ENCODE data around the gene ZNF750.

The ZNF750 gene

DNA sequence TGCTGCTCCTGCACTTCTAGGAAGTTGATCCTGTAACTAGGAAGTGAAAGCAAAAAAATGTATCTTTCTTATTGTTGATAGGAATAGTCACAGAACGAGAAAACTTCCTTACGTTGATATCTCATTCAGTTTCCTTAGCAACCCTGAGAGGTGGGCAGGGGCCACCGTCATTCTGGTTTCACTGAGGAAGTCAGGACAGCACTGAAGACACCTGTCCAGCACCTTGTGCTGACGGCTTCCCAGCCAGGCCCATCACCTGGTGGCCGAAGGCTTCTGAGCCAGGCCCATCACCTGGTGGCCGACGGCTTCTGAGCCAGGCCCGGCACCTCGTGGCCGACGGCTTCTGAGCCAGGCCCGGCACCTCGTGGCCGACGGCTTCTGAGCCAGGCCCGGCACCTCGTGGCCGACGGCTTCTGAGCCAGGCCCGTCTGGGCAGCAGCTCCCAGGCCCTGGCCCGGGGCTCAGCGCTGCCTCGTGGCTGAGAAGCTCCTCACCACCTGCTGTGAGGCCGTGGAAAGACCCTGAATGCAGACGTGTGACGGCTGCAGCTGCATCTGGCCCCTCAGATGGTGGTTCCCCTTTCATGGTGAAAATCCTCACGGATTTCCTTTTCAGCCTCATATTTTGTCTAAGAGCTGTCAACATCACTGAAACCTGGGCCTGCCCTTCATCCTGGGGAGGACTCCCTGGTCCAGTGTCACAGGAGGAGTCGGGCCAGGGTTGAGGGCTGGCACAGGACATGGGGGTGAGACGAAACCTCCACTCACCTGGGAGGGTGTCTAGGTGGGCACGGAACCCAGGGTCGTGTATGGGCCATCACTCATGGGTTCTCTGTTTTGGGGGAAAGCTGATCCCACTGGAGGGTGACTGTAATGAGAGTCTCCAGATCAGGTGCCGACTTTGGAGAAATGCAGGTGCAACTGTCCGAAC is 33.0 kb upstream of the ZNF750 start:
- no peak for DNase-seq (ENCODE audit: low read depth in 2 of 2)

DNA sequence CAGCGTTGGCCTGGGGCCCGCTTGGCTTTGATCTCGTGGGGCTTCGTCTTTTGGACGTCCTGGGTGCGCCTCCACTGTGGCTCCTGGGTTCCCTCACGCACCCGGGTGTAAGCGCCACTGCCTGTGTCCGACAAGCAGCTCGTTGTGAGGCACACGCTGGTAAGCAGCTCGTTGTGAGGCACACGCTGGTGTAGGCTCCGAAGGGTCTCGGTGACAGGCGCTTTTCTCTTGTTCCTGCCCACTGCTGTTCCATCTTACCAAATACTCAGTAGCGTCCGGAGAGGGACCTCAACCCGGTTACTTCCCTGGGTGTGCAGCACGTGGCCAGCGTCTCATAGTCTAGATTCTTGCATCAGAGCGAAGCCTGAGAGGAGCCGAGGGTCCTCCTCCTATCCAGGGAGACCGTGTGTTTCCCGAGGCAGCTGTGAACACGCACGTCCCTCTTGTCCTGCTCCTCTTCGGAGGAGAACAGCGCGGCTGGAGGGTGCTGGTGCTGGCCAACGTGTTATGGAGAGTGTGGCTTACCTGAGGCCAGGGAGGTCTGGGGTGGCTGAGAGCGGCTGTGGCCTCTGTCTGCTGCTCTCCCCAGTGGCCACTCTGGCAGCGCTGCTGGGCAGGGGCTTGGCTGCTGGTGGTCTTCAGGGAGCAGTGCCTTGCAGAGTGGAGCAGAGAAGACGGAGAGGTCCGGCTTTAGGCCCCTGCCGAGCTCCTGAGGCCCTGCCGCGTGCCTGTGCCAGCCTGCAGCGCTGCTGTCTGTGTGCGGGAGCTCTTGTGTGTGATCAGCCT is 32.1 kb upstream of the ZNF750 start:
- DNase-seq (ENCODE audit: low read depth in 2 of 2), result no peak

DNA sequence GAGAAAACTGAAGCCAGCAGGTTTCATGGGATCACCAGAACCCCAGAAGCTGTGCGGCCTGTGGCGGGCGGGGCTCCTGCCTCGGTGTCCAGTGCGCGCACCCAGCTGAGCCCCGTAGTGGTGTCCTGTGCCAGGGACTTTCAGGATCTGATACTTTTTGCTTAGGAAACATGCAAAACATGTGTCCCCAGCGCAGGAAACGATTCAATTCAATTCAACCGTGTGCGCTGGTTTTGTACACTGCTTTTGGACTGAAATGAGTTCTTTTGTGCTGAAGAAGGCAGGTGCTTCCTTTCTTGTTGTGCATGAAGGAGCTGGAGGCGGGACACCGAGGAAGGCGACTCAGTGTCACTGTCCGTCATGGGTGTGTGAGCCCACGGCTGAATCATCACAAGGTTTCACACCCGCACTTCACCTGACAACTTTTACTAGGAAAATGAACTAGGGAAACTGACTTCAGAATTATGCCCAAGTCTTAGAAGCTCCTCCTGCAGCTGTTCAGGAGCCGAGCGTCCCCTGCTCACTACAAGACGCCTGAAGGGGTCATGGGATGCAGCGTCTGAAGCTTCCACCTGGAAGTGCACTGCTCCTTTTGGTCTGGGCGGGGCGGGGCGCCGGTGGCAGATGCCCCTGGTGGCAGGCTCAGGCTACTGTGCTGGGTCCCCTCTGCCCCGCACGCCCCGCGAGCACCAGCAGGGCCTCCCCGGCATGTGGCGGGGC is 31.4 kb upstream of the ZNF750 start:
- no peak for DNase-seq (ENCODE audit: low read depth in 2 of 2)

DNA sequence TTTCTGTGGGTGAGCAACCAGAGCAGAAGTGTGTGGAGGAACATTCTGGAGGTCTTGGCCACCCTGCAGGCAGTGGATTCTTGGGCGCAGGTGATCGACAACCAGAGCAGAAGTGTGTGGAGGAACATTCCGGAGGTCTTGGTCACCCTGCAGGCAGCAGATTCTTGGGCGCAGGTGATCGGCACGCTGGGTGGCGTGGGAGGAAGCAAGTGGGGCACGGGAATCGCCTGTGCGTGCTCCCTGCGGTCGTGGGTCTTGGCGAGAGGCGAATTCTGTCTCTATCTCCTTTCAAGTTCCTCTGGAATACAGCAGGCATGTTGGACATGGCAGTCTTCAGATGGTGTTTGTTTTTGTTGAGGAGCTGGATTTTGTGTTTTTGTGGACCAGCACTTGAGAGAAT is 30.7 kb upstream of the ZNF750 start:
- no peak for DNase-seq (ENCODE audit: low read depth in 2 of 2)

DNA sequence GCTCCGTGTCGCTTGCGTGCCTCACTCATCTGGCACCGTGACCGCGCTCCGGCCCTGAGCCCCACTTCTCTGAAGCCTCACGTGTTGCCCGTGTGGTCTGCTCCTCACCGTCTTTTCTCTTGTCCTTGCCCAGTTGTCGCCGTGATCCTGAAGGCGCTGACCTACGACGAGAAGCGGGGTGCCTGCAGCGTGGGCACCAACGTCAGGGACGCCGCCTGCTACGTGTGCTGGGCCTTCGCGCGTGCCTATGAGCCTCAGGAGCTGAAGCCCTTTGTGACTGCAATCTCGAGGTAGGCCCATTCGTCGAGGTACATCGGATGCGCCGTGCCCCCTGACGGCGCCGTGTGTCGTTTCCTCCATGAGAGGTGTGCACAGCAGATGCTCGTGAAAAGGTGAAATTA is 30.3 kb upstream of the ZNF750 start:
- no peak for DNase-seq (ENCODE audit: low read depth in 2 of 2)

DNA sequence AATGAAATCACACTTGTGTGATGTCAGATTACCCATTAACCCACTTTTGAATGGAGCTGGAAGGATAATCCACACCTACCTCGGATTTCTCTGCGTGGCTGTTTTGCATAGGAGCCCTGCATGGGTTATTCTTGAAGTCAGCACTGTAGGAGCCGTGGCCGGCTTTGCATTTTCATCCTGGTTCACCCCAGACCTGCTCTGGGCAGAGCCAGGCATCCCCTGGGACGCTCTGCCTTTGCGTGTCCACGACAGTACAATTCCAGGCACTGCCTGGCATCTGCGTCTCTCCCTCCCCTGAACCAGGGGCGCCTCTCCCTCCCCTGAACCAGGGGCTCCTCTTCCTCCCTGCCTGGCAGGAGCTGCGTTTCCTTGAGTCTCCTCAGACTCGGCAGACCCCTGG is 29.7 kb upstream of the ZNF750 start:
- no peak for DNase-seq (ENCODE audit: low read depth in 2 of 2)

DNA sequence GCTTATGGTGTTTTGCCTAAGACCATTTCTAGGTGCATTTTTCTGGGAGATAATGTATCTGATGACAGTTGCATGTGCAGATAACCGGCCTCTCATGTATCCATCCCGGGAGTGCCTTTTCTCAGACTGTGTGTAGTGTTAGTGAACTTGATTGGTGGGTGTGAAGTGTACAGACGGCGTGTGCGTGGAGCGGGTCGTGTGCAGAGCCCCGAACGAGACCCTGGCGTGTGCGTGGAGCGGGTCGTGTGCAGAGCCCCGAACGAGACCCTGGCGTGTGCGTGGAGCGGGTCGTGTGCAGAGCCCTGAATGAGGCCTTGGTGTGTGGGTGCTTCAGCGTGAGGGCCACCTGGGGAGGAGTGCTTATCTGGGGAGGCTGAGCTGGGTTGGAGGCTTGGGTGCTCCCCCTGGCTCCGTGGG is 28.9 kb upstream of the ZNF750 start:
- DNase-seq (ENCODE audit: low read depth in 2 of 2), result no peak

DNA sequence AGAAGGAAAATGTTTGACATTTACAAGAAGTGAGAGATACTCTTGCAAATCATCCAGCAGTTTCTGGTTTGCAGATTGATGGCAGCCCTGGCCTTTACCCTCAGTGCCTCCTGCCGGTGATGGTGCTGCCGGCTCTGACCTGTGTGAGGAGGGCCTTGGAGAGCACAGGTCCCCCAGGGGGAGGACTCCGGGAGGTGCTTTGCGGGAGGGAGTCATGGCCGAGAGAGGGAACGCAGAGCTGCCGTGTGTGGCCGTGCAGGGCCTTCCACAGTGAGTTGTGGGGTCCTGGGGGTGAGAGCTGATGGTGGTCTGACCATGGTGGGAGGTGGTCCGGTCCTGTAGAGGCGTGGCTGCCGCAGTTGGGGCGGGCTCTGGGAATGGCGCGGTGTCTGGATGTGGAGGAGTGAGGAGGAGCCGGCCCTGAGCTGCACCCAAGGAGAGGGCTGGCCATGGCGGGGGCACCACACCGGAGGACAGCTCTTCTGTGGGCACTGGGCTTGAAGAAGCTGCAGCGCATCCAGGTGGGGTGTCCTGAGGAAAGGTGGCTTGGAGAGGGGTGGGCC is 28.0 kb upstream of the ZNF750 start:
- DNase-seq (ENCODE audit: low read depth in 2 of 2), result no peak

DNA sequence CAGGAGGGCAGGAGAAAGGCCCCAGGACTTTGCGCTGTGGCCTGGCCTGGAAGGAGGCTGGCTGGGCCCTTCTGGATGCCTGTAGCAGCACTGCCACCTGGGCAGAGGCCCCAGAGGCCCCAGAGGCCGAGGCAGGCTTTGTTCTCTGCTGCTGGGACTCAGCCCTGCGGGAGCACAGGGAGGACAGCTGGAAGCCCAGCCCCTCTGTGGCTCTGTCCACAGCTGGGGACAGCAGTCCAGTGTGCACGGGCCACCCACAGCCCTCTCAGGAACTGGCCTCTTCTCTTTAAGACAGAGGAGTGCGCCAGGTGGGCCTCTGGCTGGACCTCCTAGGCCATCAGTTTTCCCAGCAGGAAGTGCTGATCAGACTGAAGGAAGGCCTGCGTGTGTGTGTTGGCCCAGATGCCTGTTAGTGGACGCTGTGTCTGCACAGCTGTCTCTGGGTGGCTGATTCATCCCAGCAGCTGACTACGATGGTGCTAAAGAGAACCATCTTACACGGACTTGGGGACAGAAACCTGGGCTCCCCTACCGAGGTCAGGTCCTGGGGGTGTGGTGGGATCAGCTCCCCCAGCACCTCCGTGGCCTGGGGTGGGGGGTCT is 26.9 kb upstream of the ZNF750 start:
- DNase-seq (ENCODE audit: low read depth in 2 of 2), result no peak

DNA sequence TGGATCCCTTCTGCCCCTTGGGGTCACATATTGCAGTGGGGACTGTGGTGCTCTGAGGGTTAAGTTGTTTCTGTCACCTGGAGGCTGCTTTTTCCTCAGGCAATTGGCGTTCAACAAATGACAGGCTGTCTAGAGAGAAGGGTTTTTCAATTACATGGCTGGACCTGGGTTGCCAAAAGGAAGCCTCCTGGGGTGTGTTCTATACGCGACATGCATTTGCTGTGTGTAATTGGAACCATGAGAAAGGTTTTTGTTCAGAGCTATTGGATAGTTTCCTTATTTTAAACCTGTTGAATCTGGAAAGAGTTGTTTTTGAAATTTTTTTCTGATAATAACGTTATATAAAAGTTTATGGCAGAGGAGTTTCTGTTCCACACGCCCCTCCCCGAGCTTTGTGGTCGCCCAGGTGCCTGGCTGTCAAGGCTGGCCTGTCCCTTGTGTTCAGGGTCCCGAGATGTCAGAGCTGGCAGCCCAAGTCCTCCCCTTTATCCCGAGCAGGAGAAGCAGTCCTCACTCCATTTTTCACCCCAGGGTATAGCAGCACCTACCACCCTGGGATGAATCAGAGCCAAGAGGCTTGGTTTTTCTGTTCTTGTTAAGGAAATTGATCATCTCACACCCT is 26.1 kb upstream of the ZNF750 start:
- no peak for DNase-seq (ENCODE audit: low read depth in 2 of 2)

DNA sequence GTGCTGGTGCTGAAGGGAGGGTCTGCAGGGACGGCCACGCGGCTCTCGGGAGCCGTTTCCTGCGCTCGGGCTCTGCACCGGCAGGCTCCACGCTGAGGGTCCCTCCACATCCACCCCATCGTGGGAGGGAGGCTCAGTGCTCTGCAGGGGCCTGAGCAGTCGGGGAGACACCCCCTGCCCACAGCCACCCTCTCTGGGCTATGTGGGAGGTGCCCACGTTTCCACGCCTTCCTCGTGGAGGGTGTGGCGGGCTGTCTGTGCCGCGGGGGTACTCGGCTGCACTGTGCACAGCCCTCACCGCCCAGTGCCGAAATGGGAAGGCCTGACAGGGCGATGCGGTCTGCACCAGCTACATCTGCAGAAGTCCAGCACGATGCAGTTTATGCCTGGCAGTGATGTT is 25.5 kb upstream of the ZNF750 start:
- DNase-seq (ENCODE audit: low read depth in 2 of 2), result no peak

DNA sequence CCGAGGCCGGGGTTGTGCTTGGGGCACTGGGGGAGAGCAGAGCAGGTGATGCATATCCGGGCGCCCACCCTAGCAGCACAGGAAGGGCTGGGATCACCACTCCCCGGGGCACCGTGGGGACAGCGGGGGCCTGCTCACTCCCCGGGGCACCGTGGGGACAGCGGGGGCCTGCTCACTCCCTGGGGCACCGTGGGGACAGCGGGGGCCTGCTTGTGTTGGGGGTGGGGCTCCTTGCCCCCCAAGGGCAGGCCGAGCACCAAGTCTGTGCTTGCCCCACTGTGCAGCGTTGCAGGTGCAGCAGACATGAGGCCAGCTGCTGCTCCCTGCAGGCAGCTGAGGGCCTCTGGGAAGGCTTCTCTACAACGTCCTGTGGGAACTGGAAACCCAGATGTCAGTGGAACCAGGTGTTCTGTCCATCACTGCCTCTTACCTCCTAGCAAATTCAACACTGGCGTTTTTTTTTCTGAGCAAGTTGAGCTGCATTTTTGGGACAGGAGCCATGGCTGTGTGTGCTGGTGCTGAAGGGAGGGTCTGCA is 25.0 kb upstream of the ZNF750 start:
- no peak for DNase-seq (ENCODE audit: low read depth in 2 of 2)

DNA sequence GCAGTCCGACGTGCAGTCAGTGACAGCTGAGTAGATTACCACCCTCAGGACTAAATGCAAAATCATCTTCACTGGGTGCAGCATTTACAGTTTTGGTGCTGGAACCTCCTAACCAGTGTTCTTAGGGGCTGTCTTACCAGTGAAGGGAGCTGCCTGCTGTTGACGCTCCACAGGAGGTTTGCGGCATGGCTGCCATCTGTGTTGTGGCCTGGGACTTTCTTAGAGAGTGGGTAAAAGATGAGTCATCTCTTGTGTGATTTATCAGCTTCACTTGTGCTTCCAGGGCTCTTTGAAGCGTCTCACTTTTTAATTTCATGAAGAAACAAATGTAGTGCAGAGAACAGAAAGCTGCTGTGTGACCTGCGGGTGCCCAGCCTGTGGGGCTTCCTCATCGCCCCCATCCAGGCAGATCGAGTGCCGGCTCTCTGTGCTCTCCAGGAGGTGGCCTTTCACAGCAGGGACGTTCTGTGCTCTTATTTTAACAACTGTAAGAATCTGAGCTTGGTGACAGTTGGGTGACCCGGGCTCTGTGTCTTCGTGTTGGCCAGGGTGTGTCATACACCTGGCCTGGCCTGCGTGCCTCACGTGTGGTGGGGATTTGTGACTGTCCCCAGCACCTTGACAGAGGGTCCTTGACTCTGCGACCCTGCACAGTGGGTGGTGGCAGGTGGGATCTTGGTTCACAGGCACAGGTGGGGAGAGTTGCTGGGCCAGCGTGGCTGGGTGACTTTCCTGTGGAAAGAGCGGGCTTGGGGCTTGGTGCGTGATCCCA is 24.3 kb upstream of the ZNF750 start:
- peak; percentile 74 to 82 for DNase-seq (ENCODE audit: low read depth in 2 of 2)

DNA sequence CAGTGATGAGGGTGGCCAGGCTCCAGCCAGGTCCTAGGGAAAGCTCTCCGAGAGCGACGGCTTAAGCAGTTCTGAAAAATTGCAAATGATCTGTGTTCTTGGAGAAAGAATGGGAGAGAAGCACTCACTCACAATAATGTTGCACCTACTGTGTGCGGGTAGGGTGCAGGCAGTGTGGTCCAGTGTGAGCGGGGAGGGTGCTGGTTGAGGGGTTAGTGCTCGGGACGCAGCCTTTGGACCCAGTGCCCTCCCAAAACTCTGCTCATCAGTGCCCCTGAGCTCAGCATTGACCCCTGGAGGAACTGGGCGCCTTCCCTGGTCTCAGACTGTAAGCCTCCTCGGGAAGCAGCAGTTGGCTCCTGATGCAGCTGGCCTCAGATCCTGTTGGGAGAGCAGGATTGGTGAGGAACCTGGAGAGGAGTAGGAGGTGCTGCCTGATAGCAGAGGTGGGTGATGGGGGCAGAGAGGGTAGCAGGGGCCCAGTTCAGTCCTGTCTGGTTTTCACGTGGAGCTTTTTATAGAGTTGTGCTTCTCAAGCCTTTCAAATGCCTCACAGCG is 23.6 kb upstream of the ZNF750 start:
- DNase-seq (ENCODE audit: low read depth in 2 of 2), result no peak

DNA sequence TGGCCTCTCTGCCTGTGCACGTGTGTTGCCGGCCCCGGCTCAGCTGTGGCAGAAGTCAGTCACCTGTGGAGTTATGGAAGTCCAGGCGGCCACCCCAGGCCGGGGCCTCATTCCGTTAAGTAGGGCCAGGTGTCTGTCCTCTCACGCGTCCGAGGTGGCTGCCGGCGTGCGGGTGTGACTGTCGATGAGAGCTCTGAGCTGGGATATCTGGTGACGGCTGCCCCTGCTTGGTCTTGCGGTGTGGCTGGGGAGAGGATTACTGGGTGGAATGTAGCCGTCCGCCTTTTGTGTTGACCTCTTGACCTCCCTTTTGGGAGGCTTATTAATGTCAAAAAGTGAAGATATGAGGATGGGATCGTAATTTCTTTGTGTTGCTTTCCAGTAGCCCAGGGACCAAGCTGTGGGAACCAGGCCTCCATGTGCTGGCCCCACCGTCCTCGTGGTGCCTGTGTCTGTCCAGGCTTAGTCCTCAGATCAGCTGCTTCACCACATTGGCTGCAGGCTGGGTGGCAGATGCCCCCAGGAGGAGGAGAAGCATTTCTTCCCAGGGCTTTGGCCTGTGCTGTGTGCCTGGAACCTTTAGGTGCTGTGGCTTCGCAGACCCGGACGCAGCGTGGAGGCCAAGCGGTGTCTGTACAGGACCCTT is 23.0 kb upstream of the ZNF750 start:
- DNase-seq (ENCODE audit: low read depth in 2 of 2), result no peak

DNA sequence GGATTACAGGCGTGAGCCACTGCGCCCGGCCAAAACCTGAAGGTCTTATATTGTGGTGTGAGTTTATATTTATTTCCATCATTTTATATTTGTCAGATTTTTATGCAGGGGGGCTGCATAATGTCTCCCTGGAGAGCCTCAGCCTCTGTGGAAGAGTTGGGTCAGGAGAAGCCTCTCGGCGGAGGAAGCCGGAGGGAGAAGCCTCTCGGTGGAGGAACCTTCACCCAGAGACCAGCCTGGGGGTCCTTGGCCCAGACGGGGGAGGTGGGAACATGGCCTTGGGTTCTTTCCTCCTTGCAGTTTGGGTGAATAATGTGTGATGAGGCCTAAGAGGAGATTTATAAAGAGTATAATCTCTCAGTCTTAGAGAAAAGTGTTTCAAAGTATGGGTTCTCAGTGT is 22.4 kb upstream of the ZNF750 start:
- DNase-seq (ENCODE audit: low read depth in 2 of 2), result no peak

DNA sequence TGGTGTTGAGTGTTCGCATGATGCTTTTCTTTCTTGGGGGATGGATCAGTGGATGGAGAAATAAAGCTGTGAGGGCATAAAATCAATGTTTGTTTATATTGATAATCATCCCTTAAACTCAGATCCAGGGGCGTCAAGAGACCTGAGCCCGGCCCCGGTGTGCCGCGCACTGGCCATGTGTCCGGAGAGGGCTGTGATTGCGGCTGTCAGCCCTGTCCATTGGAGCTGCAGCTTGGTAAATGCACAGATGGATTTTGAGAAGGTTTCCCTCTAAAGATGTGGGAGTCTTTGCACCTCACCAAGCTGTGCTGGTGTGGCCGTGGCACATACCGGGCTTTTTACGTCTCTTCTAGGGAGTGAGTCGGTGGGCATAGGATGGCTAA is 21.6 kb upstream of the ZNF750 start:
- no peak for DNase-seq (ENCODE audit: low read depth in 2 of 2)

DNA sequence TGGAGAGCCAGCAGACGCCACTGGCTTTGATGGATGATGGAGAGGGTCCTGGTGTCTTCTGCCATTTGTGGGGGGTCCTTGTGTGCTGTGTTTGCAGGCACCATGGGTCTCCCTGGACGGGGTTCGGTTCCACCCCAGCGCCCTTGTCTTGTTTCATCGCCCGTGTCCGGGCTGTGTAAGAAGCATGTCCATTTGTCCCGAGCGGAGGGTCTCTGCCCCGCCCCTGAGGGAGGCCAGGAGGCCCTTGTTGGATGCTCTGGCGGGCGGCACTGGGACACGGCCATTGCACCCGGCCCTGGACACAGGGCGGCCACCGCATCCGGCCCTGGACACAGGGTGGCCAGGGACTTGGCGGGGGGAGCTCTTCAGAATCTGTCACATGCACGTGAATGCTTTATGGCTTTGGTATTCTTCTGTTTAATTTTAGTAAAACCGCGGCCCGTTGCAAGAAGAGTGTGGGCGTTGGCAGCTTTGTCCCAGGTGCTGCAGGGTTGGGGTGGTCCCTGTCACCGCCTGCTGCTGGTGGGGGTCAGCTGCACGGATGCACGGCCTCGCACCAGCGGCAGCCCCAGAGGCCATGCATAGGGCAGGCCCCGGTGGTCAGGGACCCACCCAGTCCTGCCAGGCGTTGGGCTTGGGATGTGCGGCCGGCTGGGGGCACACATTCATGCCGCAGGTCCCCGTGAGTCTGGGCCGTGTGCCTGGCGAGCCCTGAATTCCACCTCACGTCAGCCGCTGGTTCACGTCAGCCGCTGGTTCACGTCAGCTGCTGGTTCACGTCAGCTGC is 21.0 kb upstream of the ZNF750 start:
- no peak for DNase-seq (ENCODE audit: low read depth in 2 of 2)
